GM18511 (cell line): ENCODE results near the gene GPX7.
"Not testable (repeated sequence)": the region's sequence is repeated elsewhere in the genome, so short reads cannot be mapped to it uniquely, and the experiment has no call there.

ENCODE experiments used
- ATAC-seq: cut with Tn5 transposase; IDR thresholded peaks from one replicate; pipeline ENCODE4 v1.9.1; 2021; ENCODE audit warnings: mild to moderate bottlenecking, moderate library complexity; ENCODE audit not compliant: unreplicated experiment

Gene GPX7

DNA sequence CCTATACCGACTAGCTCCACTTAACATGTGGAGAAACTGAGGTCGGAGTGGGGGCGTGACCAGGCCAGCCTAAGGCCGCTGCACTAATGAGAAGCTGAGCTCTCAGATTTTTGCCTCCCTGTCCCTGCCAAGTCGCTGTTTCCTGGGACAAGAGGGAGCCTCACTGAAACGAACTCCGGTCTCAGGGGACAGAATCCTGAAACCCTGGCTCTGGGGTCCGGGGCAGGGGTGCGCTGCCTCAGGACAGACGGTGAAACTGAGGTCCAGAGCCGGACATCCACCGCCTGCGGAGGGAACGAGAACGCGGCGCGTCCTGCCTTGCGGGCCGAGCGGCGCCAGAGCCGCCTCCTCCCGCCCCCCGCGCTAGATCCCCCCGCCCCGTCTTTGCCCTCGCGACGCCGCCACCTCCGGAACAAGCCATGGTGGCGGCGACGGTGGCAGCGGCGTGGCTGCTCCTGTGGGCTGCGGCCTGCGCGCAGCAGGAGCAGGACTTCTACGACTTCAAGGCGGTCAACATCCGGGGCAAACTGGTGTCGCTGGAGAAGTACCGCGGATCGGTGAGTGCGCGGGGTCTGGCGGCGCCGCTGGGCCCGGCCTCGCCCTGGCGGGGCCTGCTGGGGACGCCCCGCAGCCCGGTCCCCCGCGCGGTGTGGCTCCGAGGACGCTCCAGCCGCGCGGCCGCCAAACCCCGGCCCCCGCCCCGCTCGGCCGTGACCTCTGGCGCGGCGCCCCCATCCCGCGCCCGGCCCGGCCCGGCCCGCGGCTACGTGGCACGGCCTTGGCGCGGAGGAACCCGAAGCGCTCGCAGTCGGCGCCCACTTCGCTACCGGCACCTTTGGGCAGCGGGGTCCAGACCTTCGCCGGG, at the start of gene GPX7:
Gene GPX7 (plus strand): TSS at position 381 of the 865 bp plus-strand sequence. CDS start 39 bp downstream, at position 420.
- no peak for ATAC-seq

DNA sequence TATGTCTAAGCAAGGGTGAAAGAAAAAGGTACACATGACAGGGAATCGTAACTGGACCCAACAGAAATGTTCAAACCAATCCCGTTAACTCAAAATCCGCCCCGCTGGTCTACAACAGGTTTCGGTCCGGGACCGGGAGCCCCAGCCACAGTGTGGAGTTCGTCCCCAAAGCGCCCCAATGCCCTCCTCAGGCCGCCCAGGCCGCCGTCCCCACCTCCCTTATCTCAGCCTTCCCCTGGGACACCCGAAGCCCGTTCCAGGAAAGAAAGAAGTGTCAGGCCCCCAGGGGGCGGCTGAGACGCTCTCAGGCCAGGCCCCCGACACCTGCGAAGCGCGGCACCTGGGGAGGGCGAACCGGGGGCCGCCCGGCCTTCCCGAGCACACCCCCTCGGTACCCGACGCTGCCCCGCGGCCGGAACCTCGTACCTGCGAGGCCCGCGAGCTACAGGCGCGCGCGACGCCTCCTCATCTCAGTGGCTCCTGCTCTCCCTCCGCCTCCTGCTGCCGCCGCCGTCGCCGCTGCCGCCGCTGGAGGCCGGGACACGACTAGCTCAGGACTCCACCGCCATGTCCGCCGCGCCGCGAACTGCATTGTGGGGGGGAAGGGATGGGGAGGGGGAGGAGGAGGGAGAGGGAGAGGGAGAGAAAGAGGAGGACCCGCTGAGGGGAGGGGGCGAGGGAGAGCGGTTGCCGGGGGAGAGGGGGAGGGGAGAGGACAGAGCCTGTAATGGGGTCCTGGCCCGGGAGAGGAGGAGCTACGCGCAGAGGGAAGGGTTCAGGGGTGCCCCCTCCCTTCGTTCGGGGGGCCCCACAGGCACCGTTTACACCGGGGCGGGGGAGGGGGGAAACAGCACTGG, 49.4 kb upstream of the GPX7 start, which contains the start of gene TUT4:
Gene TUT4 (minus strand): TSS at position 588 of the 857 bp plus-strand sequence. CDS start 26,812 bp downstream, outside the sequence.
- peak; percentile 52 for ATAC-seq

DNA sequence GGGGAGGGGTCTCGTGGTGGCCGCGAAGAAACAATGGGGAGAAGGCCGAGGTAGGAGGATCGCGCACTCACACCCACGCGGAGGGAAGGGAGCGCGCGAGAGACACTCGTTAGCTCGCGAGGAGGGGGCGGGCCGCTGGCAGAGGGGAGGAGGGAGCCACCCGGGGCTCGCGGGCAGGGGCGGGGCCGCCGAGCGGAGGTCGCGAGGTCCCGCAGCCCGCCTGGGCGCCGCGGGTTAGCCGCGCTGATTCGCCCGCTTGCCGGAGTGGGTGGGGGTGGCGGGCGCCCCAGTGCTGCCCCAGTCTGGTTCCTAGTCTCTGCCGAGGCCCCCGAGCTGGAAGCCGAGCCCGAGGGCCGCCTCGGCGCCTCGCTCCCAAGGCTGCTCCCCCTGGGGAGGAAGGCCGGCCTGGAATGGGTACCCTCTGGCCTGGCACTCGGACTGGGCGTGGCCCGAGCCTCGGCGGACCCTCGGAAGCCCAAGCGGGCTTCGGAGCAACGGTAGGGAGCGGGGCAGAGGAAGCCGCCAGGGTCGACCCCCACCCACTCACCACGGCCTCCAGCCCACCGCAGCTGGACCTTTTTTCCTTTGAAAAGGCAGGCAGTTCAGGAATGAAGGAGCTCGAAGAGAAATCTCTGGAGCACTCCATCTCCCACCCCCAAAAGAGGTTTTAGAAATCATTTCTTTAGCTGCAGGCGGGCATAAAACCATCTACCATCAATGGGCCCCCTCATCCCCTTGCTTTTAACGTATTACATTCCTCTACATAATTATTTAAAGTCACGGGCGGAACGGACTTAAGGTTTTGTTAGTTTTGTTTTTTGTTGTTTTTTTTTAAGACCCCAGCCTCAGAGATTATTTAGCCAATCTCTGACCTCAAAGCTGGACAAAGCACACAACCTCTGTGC, 48.6 kb upstream of the GPX7 start:
- peak; percentile 69 for ATAC-seq

DNA sequence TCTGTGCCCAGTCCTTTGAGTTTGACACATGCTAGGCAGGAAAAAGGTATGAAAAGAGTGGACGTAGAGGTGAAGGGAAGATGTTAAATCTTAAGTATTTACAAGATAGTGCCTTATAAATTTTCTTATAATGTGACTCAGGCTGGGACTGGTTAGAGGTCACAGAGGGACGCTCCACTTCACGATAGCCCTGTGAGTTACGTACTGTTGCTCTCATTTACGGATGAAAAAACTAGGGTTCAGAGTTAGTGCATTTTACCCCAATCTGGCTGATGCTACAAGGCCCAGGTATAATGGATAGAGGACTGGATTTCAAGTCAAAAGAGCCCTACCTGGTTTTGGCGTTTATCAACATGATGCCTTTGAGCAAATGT, 47.9 kb upstream of the GPX7 start:
- no peak for ATAC-seq

DNA sequence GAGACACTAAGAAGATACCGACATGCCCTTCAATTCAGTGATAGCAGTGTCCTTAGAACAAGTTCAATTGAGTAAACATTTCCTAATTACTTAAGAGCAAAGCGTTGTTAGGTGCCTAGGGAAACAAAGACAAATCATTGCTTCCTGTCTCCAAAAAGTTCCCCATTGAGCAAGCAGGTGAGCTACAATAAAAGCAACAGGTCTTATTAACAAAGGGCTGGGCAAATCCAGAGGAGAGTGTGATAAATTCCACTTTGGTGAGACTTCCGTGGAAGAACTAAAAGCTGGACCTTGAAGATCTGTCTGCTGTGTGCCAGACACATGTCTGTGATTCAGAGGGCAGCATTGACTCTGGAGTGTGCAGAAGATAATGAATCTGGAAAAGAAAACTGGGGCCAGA, 47.4 kb upstream of the GPX7 start:
- ATAC-seq: no peak

DNA sequence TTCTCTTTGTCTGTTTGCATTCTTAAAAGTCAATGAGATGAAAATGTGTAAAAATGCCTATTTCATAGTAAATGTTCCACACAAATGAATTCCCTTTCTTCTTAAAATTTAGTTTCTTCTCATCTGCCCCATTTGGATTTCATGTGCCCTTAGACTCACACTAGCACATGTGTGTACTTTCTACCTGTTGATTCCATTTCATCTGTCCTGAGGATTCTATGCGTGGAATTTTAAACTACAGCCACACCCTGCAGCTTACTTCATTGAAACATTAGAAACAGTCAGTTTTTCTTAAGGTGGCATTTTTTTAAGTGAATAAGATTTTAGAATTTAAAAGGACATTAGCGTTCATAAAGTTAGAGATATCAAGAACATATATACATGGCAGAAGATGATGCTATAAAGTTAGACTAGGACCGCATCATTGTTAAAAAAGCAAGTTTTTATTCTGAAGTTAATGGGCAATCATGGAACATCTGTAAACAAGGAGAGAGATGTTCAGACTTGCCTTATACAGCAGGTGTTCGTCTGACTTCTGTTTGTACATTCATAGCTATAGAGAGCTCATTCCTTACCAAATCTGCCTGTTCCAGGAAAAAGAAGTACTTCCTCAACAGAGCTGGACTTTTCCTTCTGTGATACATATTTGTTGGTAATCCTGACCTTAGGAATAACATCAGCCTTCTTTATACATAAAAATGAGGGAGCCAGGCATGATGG, 45.4 kb upstream of the GPX7 start:
- no peak for ATAC-seq

DNA sequence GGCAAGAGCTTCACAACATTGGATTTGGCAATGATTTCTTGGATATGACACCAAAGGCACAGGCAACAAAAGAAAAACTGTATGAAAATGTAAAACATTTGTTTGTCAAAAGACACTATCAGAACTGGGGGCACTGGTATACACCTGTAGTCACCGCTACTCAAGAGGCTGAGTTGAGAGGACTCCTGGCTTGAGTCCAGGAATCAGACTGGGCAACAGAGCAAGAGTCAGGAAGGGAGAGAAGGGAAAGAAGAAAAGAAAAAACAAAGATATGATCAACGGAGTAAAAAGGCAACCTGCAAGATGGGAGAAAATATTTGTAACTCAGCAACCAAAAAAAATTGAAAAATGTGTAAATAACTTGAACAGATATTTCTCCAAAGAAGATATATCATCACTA, 43.2 kb upstream of the GPX7 start:
- no peak for ATAC-seq

DNA sequence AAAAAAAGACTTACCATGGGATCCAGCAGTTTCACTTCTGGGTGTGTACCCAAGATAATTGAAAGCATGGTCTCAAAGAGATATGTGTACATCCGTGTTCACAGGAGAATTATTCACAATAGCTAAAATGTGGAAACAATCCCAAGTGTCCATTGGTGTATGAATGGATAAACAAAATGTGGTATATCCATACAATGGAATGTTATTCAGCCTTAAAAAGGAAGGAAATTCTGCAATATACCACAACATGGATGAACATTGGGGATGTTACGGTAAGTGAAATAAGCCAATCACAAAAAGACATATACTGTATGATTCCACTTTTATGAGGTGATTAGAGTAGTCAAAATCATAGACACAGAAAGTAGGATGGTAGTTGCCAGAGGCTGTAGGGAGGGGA, 42.3 kb upstream of the GPX7 start:
- ATAC-seq: no peak

DNA sequence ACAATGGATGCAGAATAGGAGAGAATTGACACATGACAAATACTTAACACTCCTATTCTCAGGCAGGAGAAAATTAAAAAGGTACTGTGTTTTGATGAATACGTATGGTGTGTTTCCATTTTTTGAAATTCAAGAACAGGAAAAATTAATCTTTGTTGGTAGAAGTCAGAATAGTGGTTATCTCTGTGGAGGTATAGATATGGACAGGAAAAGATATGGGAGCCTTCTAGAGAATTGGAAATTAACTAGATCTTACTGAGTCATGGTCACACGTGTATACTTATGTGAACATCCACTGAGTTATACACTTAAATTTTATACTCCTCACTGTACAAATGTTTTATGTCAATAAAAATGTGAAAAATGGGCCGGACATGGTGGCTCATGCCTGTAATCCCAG, 39.4 kb upstream of the GPX7 start:
- ATAC-seq: no peak

DNA sequence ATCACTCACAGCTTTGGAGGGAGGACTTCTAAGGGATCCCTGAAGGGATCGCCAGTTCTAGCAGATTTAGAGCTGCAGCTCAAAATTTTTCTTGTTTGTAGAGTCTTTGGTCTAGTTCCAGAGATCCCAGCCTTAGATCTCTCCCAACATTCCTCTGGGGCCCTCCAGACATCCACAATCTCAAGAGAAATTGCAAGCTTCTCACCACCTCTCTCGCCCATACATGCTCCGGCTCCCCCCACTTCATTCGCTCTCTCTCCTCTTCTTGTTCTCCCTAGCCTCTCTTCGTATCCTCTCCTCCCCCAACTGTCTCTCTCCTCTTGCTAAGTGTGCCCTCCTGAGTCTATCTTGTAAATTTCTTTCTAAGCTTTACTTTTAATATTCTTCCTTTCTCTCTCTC, 34.2 kb upstream of the GPX7 start:
- ATAC-seq: no peak

DNA sequence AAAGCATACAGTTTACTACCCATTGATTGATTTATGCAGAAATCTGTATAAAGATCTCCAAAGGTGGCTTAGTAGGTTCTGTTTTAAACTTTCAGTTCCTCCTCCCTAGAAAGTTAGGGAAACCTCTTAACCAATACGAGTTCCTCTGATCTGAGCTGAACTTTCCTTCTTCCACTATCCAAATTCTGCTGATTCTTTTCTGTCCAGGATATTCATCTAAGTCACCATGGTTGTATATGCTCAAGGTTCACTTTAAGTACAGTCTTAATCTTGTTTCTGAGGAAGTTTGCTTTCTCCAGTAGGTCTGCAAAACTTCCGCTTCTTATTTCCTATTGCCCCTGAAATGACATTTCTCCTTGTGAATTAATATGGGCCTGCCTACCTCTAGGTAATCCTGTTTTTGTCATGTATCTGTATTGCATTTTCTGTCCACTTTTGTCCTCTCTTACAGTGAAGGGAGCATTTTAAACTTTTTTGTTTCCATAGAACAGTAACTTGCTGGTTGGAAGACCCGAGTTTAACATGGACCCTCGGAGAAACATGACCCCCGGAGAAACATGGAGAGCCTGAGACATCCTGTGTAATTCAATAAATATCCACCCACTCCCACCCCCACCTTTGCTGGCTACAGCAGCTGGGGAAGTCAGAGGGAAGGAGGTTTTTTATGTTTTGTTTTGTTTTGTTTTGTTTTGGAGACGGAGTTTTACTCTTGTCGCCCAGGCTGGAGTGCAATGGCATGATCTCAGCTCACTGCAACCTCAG, 32.5 kb upstream of the GPX7 start:
- ATAC-seq: no peak

DNA sequence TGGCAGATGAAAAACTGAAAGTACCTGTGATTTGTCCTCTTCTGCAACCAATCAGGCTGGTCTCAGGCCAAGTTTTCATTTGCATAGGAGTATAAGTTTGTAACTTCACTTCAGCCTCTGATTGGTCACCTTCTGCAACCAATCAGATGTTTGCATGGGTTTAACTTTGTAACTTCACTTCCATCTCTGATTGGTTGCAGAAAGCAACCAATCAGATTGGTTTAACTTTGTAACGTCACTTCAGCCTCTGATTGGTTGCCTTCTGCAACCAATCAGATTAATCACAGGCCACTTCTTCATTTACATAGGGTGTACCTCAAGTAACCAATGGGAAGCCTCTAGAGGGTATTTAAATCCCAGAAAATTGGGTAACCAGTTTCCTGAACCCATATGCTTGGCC, 30.4 kb upstream of the GPX7 start:
- ATAC-seq: no peak

DNA sequence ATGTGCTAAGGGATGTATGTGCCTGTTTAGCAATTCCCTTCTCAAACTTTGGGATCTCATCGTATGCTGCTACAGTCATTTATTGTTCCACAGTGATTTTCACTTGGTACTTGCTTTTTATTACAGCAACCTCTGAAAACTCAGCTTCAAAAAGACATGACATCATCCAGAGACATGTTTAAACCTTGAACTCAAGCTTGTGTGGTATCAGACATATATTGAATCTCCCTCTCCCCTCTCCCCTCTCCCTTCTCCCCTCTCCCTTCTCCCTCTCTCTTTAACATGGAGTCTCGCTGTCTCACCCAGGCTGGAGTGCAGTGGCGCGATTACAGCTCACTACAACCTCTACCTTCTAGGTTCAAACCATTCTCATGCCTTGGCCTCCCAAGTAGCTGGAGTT, 29.8 kb upstream of the GPX7 start:
- ATAC-seq: no peak

DNA sequence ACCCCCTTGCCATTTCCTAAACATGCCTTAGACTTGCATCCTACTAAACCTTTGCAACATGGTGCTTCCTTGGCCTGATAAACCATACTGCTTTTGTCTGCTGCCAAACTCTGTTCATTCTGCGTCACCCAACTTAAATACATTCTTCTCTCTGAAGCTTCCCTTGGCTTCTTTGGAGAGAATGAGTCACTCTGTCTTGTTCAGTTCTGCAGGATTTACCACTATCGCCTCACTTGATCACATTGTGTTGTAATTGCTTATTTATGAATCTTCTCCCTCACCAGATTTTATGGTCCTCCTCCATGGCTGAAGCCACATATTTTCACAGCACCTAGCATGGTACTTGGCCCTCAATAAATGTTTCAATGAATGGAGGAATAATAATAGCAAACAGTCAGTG, 27.6 kb upstream of the GPX7 start:
- no peak for ATAC-seq

DNA sequence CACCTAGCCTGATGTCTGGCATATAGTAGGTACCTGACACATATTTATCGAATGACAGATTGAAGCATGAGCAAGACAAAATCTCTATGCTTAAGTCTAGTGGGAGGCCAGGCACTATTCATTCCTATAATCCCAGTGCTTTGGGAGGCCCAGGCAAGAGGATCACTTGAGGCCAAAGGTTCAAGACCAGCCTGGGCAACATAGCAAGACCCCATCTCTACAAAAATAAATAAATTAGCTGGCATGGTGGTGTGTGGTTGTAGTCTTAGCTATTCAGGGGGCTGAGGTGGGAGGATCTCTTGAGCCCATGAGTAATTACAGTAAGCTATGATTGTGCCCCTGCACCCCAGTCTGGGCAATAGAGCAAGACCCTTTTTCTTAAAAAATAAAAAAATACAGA, 26.1 kb upstream of the GPX7 start:
- ATAC-seq: no peak

DNA sequence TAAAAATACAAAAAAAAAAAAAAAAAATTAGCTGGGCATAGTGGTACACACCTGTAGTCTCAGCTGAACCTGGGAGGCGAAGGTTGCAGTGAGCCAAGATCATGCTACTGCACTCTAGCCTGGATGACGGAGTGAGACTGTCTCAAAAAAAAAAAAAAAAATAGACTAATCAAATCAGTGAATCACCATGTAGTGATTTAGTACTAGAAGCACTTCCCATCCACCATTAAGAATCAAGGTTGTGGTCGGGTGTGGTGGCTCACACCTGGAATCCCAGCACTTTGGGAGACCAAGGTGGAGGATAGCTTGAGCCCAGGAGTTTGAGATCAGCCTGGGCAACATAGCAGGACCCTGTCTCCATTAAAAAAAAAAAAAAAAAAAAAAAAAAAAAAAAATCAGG, 24.1 kb upstream of the GPX7 start:
- not testable (repeated sequence) for ATAC-seq

DNA sequence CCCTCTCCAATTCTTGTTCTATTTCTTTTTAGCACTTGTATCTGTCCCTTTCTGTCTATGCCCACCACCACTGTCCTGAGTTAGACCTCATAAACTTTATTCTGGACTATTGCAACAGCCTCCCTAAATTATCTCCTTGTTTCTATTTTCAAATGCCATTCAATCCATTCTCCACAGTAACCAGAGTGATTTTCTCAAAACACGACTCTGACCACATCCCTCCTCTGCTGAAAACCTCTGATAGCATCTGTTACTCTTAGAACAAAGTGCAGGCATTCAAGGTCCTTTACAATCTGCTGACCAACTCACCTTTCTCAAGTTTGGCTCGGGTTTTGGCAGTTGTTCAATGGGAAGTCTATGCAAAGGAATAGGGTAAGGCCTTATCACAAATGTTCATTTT, 22.8 kb upstream of the GPX7 start:
- no peak for ATAC-seq

DNA sequence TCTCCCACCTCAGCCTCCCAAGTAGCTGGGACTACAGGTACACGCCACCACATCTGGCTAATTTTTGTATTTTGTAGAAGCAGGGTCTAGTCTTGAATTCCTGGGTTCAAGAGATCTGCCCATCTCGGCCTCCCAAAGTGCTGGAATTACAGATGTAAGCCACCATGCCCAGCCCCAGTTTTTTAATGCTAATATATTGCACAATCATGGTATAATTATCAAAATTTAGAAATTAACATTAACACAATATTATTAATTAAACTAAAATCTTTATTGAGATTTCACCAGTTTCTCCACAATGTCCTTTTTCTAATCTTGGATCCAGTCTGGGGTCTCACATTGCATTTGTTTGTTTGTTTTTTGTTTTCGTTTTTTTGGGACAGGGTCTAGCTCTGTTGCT, 21.9 kb upstream of the GPX7 start:
- no peak for ATAC-seq

DNA sequence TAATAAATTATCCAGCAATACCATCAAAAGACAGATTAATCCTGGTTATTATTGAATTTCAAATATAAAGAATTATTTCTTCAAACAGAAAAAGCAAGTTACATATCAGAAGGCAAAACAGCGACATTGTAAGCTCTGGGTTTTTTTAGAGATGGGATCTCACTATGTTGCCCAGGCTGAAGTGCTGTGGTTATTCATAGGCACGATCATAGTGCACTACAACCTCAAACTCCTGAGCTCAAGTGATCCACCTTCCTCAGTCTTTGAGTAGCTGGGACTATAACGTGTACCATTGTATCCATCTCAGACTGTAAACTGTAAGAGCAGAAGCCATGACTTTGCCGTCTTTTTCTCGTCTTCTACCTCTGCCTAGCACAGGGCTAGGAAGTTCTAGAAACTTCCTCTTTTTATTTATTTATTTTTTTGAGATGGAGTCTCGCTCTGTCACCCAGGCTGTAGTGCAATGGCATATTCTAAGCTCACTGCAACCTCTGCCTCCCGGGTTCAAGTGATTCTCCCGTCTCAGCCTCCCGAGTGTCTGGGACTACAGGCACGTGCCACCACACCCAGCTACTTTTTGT, 20.0 kb upstream of the GPX7 start:
- ATAC-seq: no peak
